K562 (cell line): Measurements from ENCODE around the gene C9orf153. TPM values are rescaled to one million over a fixed set of nuclear protein-coding genes. Genes with fewer than 3 reads are reported as not detected.

Experiments used
- ATAC-seq: fragments of 200-7000 bp; cut with Tn5 transposase; 3 replicates; pipeline ENCODE4 v1.9.1; 2020; ENCODE audit warnings: moderate library complexity
- BruUV-seq: library from RNA; stranded (reverse); fragments of 400-500 nt; replicated peaks from 2 replicates; lab custom pipeline; 2021; lab: Mats Ljungman, UMichigan
- CTCF ChIA-PET: fragments of 300-600 bp; formaldehyde crosslinking; extraction: SDS; loops from one replicate; lab custom pipeline; 2021; ENCODE audit warnings: low intra/inter-chr PET ratio; lab: Yijun Ruan, JAX
- POLR2A ChIA-PET: fragments of 300-600, 350-650 bp; sonication (Branson Sonifier 250); formaldehyde crosslinking; extraction: SDS; loops from one replicate; lab custom pipeline; 2021; ENCODE audit warnings: antibody characterized with exemption, inconsistent platforms; lab: Yijun Ruan, JAX
- DNase-seq, 4 experiments: peaks; one replicate each; pipeline versions ENCODE4 v3.0.0 to v3.0.0-alpha.2; 2011 to 2018; ENCODE audit warnings: low spot score in 3 of 4, mixed read lengths in 3 of 4; ENCODE audit errors: extremely low read depth in 1 of 4
- FAIRE-seq: peaks from 2 replicates; lab custom pipeline; 2011; peaks lifted over from hg19 to GRCh38; lab: Jason Lieb, UNC
- H2AFZ ChIP-seq: 2 replicates; pipeline ENCODE4 v1.6.0; 2011; ENCODE audit warnings: low read depth, low read length, control low read depth, inconsistent platforms
- H3K27ac ChIP-seq: fragments of 200-600 bp; 3 replicates; pipeline ENCODE4 v1.8.0; 2011; ENCODE audit warnings: low read depth, mild to moderate bottlenecking, control low read depth, inconsistent platforms, low read length, moderate library complexity, mixed read lengths; ENCODE audit errors: extremely low read depth
- H3K27me3 ChIP-seq, 2 experiments: fragments of 300-600 bp in 1 of 2; 2 replicates in 1 of 2; 3 replicates in 1 of 2; pipeline versions ENCODE4 v1.6.0 to v1.8.0; 2011; ENCODE audit warnings: inconsistent platforms in 2 of 2, low read length in 2 of 2, mild to moderate bottlenecking in 1 of 2, mixed read lengths in 1 of 2, moderate library complexity in 1 of 2; ENCODE audit not compliant: control insufficient read depth in 2 of 2, insufficient read depth in 2 of 2
- H3K36me3 ChIP-seq: fragments of 300-600 bp; 3 replicates; pipeline ENCODE4 v1.8.0; 2011; ENCODE audit warnings: mild to moderate bottlenecking, low read length, inconsistent platforms; ENCODE audit not compliant: control insufficient read depth, insufficient read depth
- H3K4me1 ChIP-seq, 2 experiments: fragments of 200-600 bp in 1 of 2; replicated peaks in 1 of 2; 2 replicates in 1 of 2; 3 replicates in 1 of 2; pipeline versions ENCODE4 v1.5.1 to v1.8.0; 2011; ENCODE audit warnings: inconsistent platforms in 2 of 2, low read length in 2 of 2, mild to moderate bottlenecking in 1 of 2, mixed read lengths in 1 of 2, moderate library complexity in 1 of 2; ENCODE audit not compliant: control insufficient read depth in 2 of 2, insufficient read depth in 2 of 2
- H3K4me2 ChIP-seq: 2 replicates; pipeline ENCODE4 v1.6.1; 2011; ENCODE audit warnings: low read length, control low read depth, inconsistent platforms, mixed read lengths; ENCODE audit not compliant: insufficient read depth
- H3K4me3 ChIP-seq: fragments of 200-600 bp; sonication (generic), shearing (Covaris generic); 2 replicates; pipeline ENCODE4 v1.5.1; 2016; ENCODE audit warnings: control low read depth, inconsistent platforms
- H3K79me2 ChIP-seq: fragments of 200-600 bp; 3 replicates; pipeline ENCODE4 v1.8.0; 2011; ENCODE audit warnings: low read length, inconsistent platforms; ENCODE audit not compliant: control insufficient read depth, insufficient read depth
- H3K9ac ChIP-seq, 2 experiments: 2 replicates each; pipeline versions ENCODE4 v1.6.0 to v1.6.1; 2011; ENCODE audit warnings: low read depth in 2 of 2, low read length in 2 of 2, control low read depth in 1 of 2, inconsistent platforms in 1 of 2, mild to moderate bottlenecking in 1 of 2, mixed read lengths in 1 of 2; ENCODE audit not compliant: insufficient read depth in 1 of 2
- H3K9me1 ChIP-seq: one replicate; pipeline ENCODE4 v1.6.0; 2011; ENCODE audit warnings: inconsistent platforms, mild to moderate bottlenecking, low read length, moderate library complexity; ENCODE audit not compliant: control insufficient read depth, insufficient read depth
- H3K9me3 ChIP-seq: replicated peaks from 2 replicates; pipeline ENCODE4 v1.5.1; 2011; ENCODE audit warnings: low read depth, low read length, inconsistent platforms; ENCODE audit not compliant: control insufficient read depth, insufficient read depth
- H4K20me1 ChIP-seq: replicated peaks from 2 replicates; pipeline ENCODE4 v1.6.1; 2011; ENCODE audit warnings: low read length, inconsistent platforms, mixed read lengths; ENCODE audit not compliant: control insufficient read depth, insufficient read depth
- BCOR ChIP-seq: fragments of 450-650 bp; IDR thresholded peaks from 2 replicates; pipeline ENCODE4 v1.6.1; 2016
- CREBBP ChIP-seq: IDR thresholded peaks from one replicate; pipeline ENCODE4 v1.6.1; 2012; ENCODE audit warnings: low read depth, mild to moderate bottlenecking, control low read depth, inconsistent platforms, low read length
- E4F1 ChIP-seq: fragments of 250-450 bp; sonication (Bioruptor Pico); IDR thresholded peaks from 2 replicates; pipeline ENCODE4 v1.5.0; 2021; ENCODE audit warnings: mild to moderate bottlenecking, borderline replicate concordance
- ERF ChIP-seq: fragments of 450-650 bp; formaldehyde crosslinking; IDR thresholded peaks from 2 replicates; pipeline ENCODE4 v1.4.0; 2020; ENCODE audit warnings: mild to moderate bottlenecking, mixed read lengths
- FOXA3 ChIP-seq, 2 experiments: fragments of 450-650 bp in 1 of 2; sonication (generic) in 1 of 2; formaldehyde crosslinking; IDR thresholded peaks in 1 of 2; conservative IDR thresholded peaks in 1 of 2; 2 replicates each; pipeline versions ENCODE4 v1.4.0 to v1.8.0; 2020 to 2022; ENCODE audit warnings: mild to moderate bottlenecking in 2 of 2, missing genetic modification reagents in 1 of 2
- HOXB6 ChIP-seq: fragments of 250-450 bp; sonication (Bioruptor Pico); IDR thresholded peaks from 2 replicates; pipeline ENCODE4 v1.5.1; 2022; ENCODE audit warnings: mild to moderate bottlenecking, borderline replicate concordance
- PML ChIP-seq: IDR thresholded peaks from 2 replicates; pipeline ENCODE4 v1.6.1; 2012; ENCODE audit warnings: low read length, inconsistent platforms
- POLR3G ChIP-seq: IDR thresholded peaks from 2 replicates; pipeline ENCODE4 v1.6.1; 2011; ENCODE audit not compliant: insufficient read length, insufficient replicate concordance; ENCODE audit errors: extremely low read depth
- PREB ChIP-seq: sonication (generic); formaldehyde crosslinking; IDR thresholded peaks from 2 replicates; pipeline ENCODE4 v1.8.1; 2023; ENCODE audit warnings: mild to moderate bottlenecking, missing genetic modification reagents
- PYGO2 ChIP-seq: fragments of 450-650 bp; IDR thresholded peaks from 2 replicates; pipeline ENCODE4 v1.6.1; 2016; ENCODE audit warnings: mild to moderate bottlenecking, missing genetic modification characterization, moderate library complexity, missing compliant biosample characterization
- RAD51 ChIP-seq: fragments of 450-650 bp; IDR thresholded peaks from 2 replicates; pipeline ENCODE4 v1.7.1; 2016; ENCODE audit warnings: low read depth, mild to moderate bottlenecking, borderline replicate concordance
- RBM25 ChIP-seq: fragments of 200-400 bp; formaldehyde crosslinking; IDR thresholded peaks from 2 replicates; pipeline ENCODE4 v1.6.1; 2018; ENCODE audit warnings: low read length, low read depth, moderate library complexity; ENCODE audit not compliant: severe bottlenecking
- TOE1 ChIP-seq, 2 experiments: fragments of 450-650 bp in 1 of 2; sonication (generic) in 1 of 2; formaldehyde crosslinking in 1 of 2; IDR thresholded peaks; 2 replicates each; pipeline versions ENCODE4 v1.7.1 to v1.8.0; 2016 to 2022; ENCODE audit warnings: borderline replicate concordance in 2 of 2, mild to moderate bottlenecking in 2 of 2, antibody characterized with exemption in 1 of 2, inconsistent platforms in 1 of 2, low read depth in 1 of 2, missing genetic modification reagents in 1 of 2, moderate library complexity in 1 of 2
- TSC22D4 ChIP-seq: fragments of 450-650 bp; IDR thresholded peaks from 2 replicates; pipeline ENCODE4 v1.6.1; 2016; ENCODE audit warnings: missing genetic modification characterization, missing biosample characterization, control low read depth
- ZNF282 ChIP-seq: sonication (generic); formaldehyde crosslinking; IDR thresholded peaks from 2 replicates; pipeline ENCODE4 v1.8.1; 2023; ENCODE audit warnings: missing genetic modification reagents
- ZNF395 ChIP-seq: fragments of 200-800 bp; sonication (Bioruptor generic); IDR thresholded peaks from 2 replicates; pipeline ENCODE4 v1.6.1; 2017; ENCODE audit warnings: missing genetic modification characterization, missing compliant biosample characterization
- WGBS: fragments of 100-300 bp; shearing (Covaris generic); methylation state at CpG from one replicate; pipeline ENCODE4 v1.1.6; 2016; ENCODE audit warnings: low coverage, mixed read lengths; ENCODE audit not compliant: insufficient coverage; ENCODE audit errors: missing lambda C conversion rate; 5-methylcytosine and 5-hydroxymethylcytosine counted together
- in situ Hi-C: fragments of 300-500 bp; cut with MboI; formaldehyde crosslinking; loops from 4 replicates; pipeline ENCODE4 v1.15.0; 2018; ENCODE audit warnings: inconsistent platforms, mixed read lengths
- intact Hi-C: fragments of 100-400 bp; cut with micrococcal nuclease; formaldehyde crosslinking; loops from 2 replicates; pipeline ENCODE4 v1.14.2; 2022
- polyA plus RNA-seq, 8 experiments: library from polyadenylated mRNA; depleted of rRNA in 4 of 8; stranded (reverse) in 5 of 8; unstranded in 3 of 8; fragments of >200 nt; fragmentation: Nextera tagmentation in 2 of 8; fragmentation: Illumina TruSeq in 1 of 8; extraction: Ambion mirVana in 2 of 8; extraction: Trizol in 1 of 8; gene quantifications; 2 replicates each; pipeline versions ENCODE4 v1.2.1 to v1.2.3, GENCODE V29; 2011 to 2014; ENCODE audit warnings: inconsistent platforms in 1 of 8, missing spikeins in 1 of 8
- total RNA-seq, 7 experiments: library from RNA; depleted of rRNA in 6 of 7; stranded (reverse); fragments of >200 nt in 6 of 7; fragmentation: Illumina TruSeq in 2 of 7; extraction: Trizol in 2 of 7; gene quantifications; 2 replicates each; pipeline versions ENCODE4 v1.2.1 to v1.2.3, GENCODE V29; 2011 to 2021; ENCODE audit warnings: low replicate concordance in 1 of 7

C9orf153 gene
- total and polyA plus RNA-seq, 9 of the 15 experiments (the other 6 are each of a cell fraction or from before 2014, with no cell fraction given) = 0.07 to 1.2 (median 0.11) TPM; not detected in 5

- CTCF ChIA-PET = no interaction called here
- TF ChIP-seq PREB = no peak
- no peak for TF ChIP-seq HOXB6 (CRISPR knock-in tag)
- TF ChIP-seq E4F1 (CRISPR knock-in tag) = no peak
- no peak for TF ChIP-seq RAD51
- TF ChIP-seq FOXA3 (CRISPR knock-in tag; conservative IDR thresholded peaks at IDR 0.05 in 1 of 2, IDR thresholded peaks at IDR 0.05 in 1 of 2) = no peak
- TF ChIP-seq ZNF395 (CRISPR knock-in tag) = no peak
- TF ChIP-seq POLR3G = no peak
- TF ChIP-seq BCOR = no peak
- TF ChIP-seq ERF (CRISPR knock-in tag) = no peak
- no peak for TF ChIP-seq CREBBP
- no peak for TF ChIP-seq RBM25
- no peak for TF ChIP-seq PYGO2
- TF ChIP-seq ZNF282 (CRISPR knock-in tag) = no peak
- TF ChIP-seq TSC22D4 (tag) = no peak
- TF ChIP-seq TOE1 (IDR thresholded peaks at IDR 0.05; ENCODE audit: borderline replicate concordance) = no peak
- TF ChIP-seq TOE1 (CRISPR knock-in tag; IDR thresholded peaks at IDR 0.05; ENCODE audit: borderline replicate concordance, low read depth) = no peak
- no peak for TF ChIP-seq PML
- TF ChIP-seq, all 486 proteins: peak for 0
Measured at GRCh38 chr9:86222667-86223066, 36.8 kb downstream of the C9orf153 start.

More at GRCh38 chr9:86222667-86223066, 36.8 kb downstream of the C9orf153 start:
- Histone ChIP-seq H3K79me2 (no peaks in the 10 kb centered on the region), H3K4me1 (no peaks in the 10 kb centered on the region), H3K9me3 (no peaks in the 10 kb centered on the region), H3K27ac (no peak overlapping the region), H4K20me1 (no peaks in the 10 kb centered on the region), H3K4me3 (no peak overlapping the region), H3K27me3 (peaks cover 5 to 10% of the 10 kb centered on the region in 2 experiments; a peak in 3 of 5 replicates), H2AFZ (no peak overlapping the region), H3K4me2 (no peak overlapping the region), H3K36me3 (no peaks in the 10 kb centered on the region), H3K9ac (no peak overlapping the region), H3K9me1 (no peaks in the 10 kb centered on the region)
- POLR2A ChIA-PET = no interaction called here
- DNase-seq (no peak), FAIRE-seq (no peak), ATAC-seq (no peak)
- intact Hi-C loops (no loop called here), in situ Hi-C loops (no loop called here)
- BruUV-seq = no TSS peak
- 0% methylated on average over 4 of the region's 4 CpGs for WGBS
